LoVo (cell line): ENCODE data around the gene COPB1.
"Not testable (repeated sequence)": the region's sequence is repeated elsewhere in the genome, so short reads cannot be mapped to it uniquely, and the experiment has no call there.

Source experiments
- DNase-seq: peaks from one replicate; pipeline ENCODE4 v3.0.0-alpha.2; 2016; ENCODE audit warnings: low spot score

The COPB1 gene, protein sequence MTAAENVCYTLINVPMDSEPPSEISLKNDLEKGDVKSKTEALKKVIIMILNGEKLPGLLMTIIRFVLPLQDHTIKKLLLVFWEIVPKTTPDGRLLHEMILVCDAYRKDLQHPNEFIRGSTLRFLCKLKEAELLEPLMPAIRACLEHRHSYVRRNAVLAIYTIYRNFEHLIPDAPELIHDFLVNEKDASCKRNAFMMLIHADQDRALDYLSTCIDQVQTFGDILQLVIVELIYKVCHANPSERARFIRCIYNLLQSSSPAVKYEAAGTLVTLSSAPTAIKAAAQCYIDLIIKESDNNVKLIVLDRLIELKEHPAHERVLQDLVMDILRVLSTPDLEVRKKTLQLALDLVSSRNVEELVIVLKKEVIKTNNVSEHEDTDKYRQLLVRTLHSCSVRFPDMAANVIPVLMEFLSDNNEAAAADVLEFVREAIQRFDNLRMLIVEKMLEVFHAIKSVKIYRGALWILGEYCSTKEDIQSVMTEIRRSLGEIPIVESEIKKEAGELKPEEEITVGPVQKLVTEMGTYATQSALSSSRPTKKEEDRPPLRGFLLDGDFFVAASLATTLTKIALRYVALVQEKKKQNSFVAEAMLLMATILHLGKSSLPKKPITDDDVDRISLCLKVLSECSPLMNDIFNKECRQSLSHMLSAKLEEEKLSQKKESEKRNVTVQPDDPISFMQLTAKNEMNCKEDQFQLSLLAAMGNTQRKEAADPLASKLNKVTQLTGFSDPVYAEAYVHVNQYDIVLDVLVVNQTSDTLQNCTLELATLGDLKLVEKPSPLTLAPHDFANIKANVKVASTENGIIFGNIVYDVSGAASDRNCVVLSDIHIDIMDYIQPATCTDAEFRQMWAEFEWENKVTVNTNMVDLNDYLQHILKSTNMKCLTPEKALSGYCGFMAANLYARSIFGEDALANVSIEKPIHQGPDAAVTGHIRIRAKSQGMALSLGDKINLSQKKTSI

GRCh38 chr11:14499560-14500180 lies at the start of gene COPB1:
Gene COPB1 (minus strand): TSS chr11:14499811. CDS start chr11:14498928, 883 bp downstream.
- peak; percentile 89 for DNase-seq

DNA sequence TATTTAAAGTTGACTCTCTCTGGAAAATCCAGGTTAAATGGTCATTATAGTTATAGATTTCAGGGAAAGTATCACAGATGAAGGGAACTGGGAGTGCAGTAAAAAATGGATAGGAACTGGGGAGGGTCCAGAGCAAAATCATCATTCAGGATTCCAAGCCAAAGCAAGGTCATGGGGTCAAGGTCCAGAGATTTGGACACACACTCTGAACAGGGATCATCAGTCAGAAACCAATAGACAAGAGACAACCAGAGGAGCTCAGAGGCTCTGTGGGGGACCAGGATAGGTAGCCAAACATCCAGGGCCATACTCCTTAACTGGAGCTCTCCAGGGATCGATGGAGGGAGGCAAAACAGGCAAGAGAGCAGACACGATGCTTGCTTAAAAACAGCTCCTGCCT lies 47.8 kb upstream of the COPB1 start:
- DNase-seq, result no peak

GRCh38 chr11:14546672-14547071 lies 47.1 kb upstream of the COPB1 start:
- DNase-seq, result no peak

DNA sequence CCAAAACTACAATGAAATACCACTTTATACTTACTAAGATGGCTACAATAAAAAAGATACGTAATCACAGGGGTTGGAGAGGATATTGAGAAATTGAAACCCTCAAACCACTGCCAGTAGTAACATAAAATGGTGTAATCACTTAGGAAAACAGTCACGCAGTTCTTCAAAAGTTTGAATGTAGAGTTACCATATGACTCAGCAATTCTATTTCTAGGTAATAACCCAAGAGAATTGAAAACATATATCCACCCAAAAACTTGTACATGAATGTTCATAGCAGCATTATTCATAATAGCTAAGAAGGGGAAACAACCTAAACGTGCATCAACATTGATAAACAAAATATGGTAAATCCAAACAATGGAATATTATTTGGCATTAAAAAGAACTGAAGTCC lies 45.0 kb upstream of the COPB1 start:
- DNase-seq, result no peak

DNA sequence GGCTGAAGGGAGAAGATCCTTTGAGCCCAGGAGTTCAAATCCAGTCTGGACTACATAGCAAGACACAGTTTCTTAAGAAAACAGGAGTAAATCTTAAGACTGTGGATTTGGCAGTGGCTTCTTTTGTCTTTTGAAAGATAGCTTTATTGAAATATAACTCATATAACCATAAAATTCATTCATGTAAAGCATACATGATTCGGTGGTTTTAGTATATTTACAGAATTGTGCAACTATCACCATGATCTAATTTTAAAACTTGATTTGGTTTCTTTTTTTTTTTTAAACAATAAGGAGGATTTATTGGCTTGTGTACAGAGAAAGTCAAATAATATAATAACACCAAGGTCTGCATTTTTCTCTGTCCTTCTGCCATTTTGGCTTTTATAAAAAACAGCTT lies 43.6 kb upstream of the COPB1 start:
- DNase-seq, result no peak

DNA sequence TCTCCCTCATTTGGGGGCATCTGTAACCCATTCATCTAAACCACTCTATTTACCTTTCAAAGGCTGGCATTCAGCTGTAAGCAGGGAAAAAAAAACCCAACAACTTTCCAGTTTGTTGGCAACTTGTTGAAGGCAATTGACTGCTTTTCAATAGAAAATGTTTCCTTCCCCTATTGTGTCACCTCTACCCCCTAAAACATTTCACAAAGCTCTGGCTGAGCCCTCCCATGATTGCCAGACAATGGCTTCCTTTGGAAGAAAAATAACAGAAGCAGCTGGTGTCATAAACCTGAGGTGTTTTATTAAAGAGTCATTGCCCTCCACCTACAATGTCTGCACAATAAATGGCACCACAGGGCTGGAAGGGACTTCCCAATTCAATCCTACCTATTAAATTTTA lies 42.7 kb upstream of the COPB1 start:
- no peak for DNase-seq

DNA sequence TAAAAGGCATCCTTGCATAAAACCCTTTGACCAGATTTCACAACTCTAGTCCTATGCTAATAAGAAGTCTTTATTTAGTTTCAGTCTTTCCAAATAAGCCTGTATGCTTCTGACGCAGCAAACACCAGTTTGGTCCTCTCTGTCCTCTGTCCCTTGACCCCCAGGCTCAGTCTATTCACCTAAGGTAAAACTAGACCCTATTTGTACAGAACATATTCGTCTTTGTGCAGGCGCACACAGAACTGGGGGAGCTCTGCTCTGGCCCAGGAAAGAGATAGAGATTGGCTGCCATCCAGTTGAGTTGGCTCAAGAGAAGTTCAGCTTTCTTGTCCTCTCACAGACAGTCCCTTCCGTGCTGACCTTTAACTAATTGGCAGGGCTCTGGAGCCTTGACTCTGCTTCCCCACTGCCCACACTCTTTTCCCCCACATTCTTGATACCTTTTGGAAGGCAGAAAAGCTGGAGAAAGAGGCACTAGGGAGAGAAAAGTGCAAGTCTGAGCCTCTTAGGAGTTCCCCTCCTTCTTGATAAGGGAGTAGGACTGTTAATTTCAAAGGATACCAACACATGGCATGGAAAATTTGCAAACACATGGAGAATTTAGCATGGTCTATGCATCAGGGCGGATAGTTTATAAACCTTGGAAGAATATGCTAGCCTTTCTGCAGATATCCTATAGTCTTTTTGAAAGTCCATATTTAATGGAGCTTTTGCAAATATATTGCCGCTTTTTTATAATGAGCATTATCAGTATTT lies 41.8 kb upstream of the COPB1 start:
- no peak for DNase-seq

DNA sequence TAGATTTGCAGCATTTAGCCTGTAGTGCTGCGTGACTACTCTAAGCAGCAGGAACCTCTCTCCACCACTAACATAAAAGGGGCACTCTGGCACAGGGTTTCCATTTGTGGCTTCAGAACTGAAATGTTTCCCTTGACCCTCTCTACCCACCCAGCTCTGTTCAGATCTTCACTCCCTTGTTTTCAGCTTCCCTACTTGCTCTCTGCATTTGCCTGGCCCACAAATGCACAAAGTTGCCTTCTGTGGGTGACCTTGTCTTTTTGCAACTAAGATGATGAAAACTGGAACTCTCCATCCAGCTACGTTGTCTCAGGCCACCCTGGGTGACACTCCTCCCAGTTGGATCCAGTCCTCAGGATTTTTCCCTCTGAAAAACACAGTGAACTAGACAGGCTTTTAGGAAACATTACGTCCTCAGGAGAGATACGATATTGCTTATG lies 40.4 kb upstream of the COPB1 start:
- DNase-seq, result no peak

- no peak for DNase-seq
Measured at GRCh38 chr11:14538926-14539554, 39.4 kb upstream of the COPB1 start.

DNA sequence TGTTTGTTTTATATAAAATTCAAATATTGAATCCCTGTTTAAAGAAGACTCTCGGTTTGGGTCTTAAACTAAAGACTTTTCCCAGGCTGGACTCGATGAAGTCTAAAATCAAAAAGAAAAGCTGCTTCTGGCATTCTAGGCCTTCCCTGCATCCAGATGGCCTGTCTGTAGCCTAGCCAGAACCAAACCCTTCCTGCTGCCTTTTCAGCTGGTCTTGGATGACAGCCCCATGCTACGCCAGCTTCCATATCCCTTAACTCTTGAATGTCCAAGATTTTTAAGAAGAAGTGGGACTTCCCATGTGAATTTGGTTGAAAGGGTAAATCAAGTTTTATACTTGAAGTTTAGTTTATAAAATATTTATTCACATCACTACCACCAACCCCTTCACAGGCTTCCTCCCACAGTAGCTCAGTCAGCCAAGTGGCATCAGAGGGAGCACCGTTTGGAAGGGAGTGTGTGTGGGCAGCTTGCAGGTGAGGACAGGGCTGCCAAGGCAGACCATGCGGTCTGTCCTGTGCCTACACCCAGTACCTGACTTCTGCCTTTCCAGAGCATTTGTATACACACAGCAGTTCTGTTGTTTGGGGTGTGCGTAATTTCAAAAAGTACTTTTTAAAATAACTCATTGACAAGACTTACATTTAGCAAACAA lies 38.8 kb upstream of the COPB1 start:
- DNase-seq, result no peak

GRCh38 chr11:14537134-14537599 lies 37.6 kb upstream of the COPB1 start:
- no peak for DNase-seq

- DNase-seq, result not testable (repeated sequence)
Measured at GRCh38 chr11:14535166-14535565, 35.6 kb upstream of the COPB1 start.

DNA sequence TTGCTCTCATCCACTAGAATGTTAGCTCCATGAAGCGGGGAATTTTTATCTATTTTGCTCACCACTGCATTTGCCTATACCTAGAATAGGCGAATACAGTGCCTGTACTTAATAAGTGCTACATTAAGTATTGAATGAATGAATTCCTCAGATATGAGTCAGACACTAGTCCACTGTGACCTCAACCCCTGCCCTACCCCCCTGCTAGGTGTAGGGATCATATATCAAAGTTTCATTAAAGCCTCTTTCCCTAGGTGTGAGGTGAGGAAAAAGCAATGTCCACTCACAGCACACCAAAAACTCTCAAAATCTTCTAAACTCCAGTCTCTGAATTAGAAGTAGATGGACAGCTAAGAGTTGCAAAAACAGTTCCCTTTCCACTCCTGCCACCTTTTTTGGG lies 30.3 kb upstream of the COPB1 start:
- DNase-seq, result no peak

GRCh38 chr11:14529321-14529720 lies 29.7 kb upstream of the COPB1 start:
- DNase-seq, result no peak

DNA sequence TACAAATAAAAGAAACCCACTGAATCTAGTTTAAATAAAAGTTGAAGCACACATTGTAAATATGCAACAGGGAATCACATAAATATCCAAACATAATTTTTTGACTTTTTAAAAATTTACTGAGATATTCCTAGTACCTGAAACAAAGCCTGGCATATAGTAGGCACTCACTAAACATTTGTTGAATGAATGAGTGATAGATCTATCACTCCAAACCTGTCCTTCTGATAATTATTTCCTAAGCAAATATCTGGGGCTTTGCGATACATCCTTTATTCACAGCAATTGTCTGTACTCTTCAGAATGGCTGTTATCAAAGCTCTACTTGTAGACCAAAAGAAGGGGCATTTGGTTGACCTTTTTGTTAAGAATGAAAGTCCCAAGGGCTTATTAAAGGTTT lies 23.2 kb upstream of the COPB1 start:
- no peak for DNase-seq

- no peak for DNase-seq
Measured at GRCh38 chr11:14522245-14522644, 22.6 kb upstream of the COPB1 start.

GRCh38 chr11:14520747-14521151 lies 21.1 kb upstream of the COPB1 start:
- DNase-seq, result no peak

GRCh38 chr11:14519917-14520746 lies 20.5 kb upstream of the COPB1 start, which contains the start of gene PSMA1:
Gene PSMA1 (minus strand): TSS chr11:14520386. CDS start chr11:14520299, 87 bp downstream.
- DNase-seq, result peak; percentile 95

- DNase-seq, result no peak
Measured at GRCh38 chr11:14519597-14519916, 19.9 kb upstream of the COPB1 start.

DNA sequence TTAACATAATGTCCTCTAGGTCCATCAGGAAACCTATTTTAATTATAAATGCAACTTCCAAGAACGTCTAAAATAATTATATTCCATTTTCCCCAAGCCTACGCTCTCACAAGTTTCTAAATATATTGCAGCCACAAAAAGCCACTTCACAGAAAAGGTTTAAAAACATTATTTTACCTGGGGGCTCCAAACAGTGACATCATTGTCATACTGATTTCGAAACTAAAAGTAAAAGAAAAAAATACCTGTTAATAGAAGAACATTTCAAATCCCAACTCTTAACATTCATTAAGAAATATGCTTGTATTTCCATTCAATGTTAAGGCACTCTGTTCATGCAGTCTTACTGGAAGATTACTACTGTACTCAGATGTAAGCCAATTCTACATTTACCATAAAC lies 19.2 kb upstream of the COPB1 start:
- DNase-seq, result no peak
